K562 (cell line): ENCODE measurements around the gene IARS2. TPM values are rescaled to one million over a fixed set of nuclear protein-coding genes. Genes with fewer than 3 reads are reported as not detected.

ENCODE experiments used
- DIDO1 ChIP-seq: fragments of 450-650 bp; IDR thresholded peaks from 2 replicates; pipeline ENCODE4 v1.6.1; 2016; ENCODE audit warnings: low read depth, missing biosample characterization, missing genetic modification characterization
- HDAC6 ChIP-seq: IDR thresholded peaks from 2 replicates; pipeline ENCODE4 v1.6.1; 2012; ENCODE audit warnings: low read depth, mild to moderate bottlenecking, control low read depth, inconsistent platforms, low read length, moderate library complexity
- NFIC ChIP-seq: fragments of 450-650 bp; IDR thresholded peaks from 2 replicates; pipeline ENCODE4 v1.6.1; 2017; ENCODE audit warnings: mild to moderate bottlenecking, inconsistent platforms
- PHF20 ChIP-seq: fragments of 450-650 bp; IDR thresholded peaks from 2 replicates; pipeline ENCODE4 v1.6.1; 2018; ENCODE audit not compliant: partially characterized antibody
- PHTF2 ChIP-seq: fragments of 250-450 bp; sonication (Bioruptor Pico); IDR thresholded peaks from 2 replicates; pipeline ENCODE4 v1.5.0; 2021; ENCODE audit warnings: mild to moderate bottlenecking
- POLR2AphosphoS5 ChIP-seq: IDR thresholded peaks from 2 replicates; pipeline ENCODE4 v1.6.1; 2011; ENCODE audit warnings: mild to moderate bottlenecking, low read depth, low read length, moderate library complexity; ENCODE audit not compliant: control insufficient read depth, insufficient read depth
- RFX1 ChIP-seq: fragments of 450-650 bp; IDR thresholded peaks from 2 replicates; pipeline ENCODE4 v1.6.1; 2016; ENCODE audit warnings: mild to moderate bottlenecking, moderate library complexity
- TFAM ChIP-seq: fragments of 250-450 bp; sonication (Bioruptor Pico); conservative IDR thresholded peaks from 2 replicates; pipeline ENCODE4 v1.5.0; 2021; ENCODE audit warnings: mild to moderate bottlenecking, moderate library complexity
- ZNF263 ChIP-seq: sonication (generic); formaldehyde crosslinking; IDR thresholded peaks from 2 replicates; pipeline ENCODE4 v1.8.0; 2022; ENCODE audit warnings: mild to moderate bottlenecking, missing genetic modification reagents, borderline replicate concordance
- ZNF583 ChIP-seq: fragments of 250-450 bp; sonication (Bioruptor Pico); IDR thresholded peaks from 2 replicates; pipeline ENCODE4 v1.4.0; 2020
- ZNF766 ChIP-seq: fragments of 200-800 bp; sonication (Bioruptor generic); conservative IDR thresholded peaks from 2 replicates; pipeline ENCODE4 v1.6.1; 2016; ENCODE audit warnings: missing genetic modification characterization, missing compliant biosample characterization
- ZNF830 ChIP-seq: fragments of 250-450 bp; sonication (Bioruptor Pico); IDR thresholded peaks from 2 replicates; pipeline ENCODE4 v1.5.0; 2021; ENCODE audit warnings: mild to moderate bottlenecking
- polyA plus RNA-seq, 8 experiments: library from polyadenylated mRNA; depleted of rRNA in 4 of 8; stranded (reverse) in 5 of 8; unstranded in 3 of 8; fragments of >200 nt; fragmentation: Nextera tagmentation in 2 of 8; fragmentation: Illumina TruSeq in 1 of 8; extraction: Ambion mirVana in 2 of 8; extraction: Trizol in 1 of 8; gene quantifications; 2 replicates each; pipeline versions ENCODE4 v1.2.1 to v1.2.3, GENCODE V29; 2011 to 2014; ENCODE audit warnings: inconsistent platforms in 1 of 8, missing spikeins in 1 of 8
- total RNA-seq, 7 experiments: library from RNA; depleted of rRNA in 6 of 7; stranded (reverse); fragments of >200 nt in 6 of 7; fragmentation: Illumina TruSeq in 2 of 7; extraction: Trizol in 2 of 7; gene quantifications; 2 replicates each; pipeline versions ENCODE4 v1.2.1 to v1.2.3, GENCODE V29; 2011 to 2021; ENCODE audit warnings: low replicate concordance in 1 of 7
- TF ChIP-seq, protein P1 (sequence below), 2 experiments: fragments of 450-650 bp; IDR thresholded peaks; 2 replicates each; pipeline ENCODE4 v1.6.1; 2018; ENCODE audit warnings: mild to moderate bottlenecking in 2 of 2, low read depth in 1 of 2; ENCODE audit not compliant: partially characterized antibody in 2 of 2
- TF ChIP-seq, protein P2 (sequence below): fragments of 200-800 bp; sonication (Bioruptor generic); IDR thresholded peaks from 2 replicates; pipeline ENCODE4 v1.6.1; 2016; ENCODE audit warnings: missing genetic modification characterization, missing compliant biosample characterization
- TF ChIP-seq, protein P3 (sequence below): fragments of 450-650 bp; IDR thresholded peaks from 2 replicates; pipeline ENCODE4 v1.7.1; 2018; ENCODE audit warnings: mild to moderate bottlenecking, low read depth; ENCODE audit not compliant: partially characterized antibody

Gene IARS2
- total and polyA plus RNA-seq, 9 of the 15 experiments (the other 6 are each of a cell fraction or from before 2014, with no cell fraction given) = 39.6 to 127 (median 93.8) TPM

DNA sequence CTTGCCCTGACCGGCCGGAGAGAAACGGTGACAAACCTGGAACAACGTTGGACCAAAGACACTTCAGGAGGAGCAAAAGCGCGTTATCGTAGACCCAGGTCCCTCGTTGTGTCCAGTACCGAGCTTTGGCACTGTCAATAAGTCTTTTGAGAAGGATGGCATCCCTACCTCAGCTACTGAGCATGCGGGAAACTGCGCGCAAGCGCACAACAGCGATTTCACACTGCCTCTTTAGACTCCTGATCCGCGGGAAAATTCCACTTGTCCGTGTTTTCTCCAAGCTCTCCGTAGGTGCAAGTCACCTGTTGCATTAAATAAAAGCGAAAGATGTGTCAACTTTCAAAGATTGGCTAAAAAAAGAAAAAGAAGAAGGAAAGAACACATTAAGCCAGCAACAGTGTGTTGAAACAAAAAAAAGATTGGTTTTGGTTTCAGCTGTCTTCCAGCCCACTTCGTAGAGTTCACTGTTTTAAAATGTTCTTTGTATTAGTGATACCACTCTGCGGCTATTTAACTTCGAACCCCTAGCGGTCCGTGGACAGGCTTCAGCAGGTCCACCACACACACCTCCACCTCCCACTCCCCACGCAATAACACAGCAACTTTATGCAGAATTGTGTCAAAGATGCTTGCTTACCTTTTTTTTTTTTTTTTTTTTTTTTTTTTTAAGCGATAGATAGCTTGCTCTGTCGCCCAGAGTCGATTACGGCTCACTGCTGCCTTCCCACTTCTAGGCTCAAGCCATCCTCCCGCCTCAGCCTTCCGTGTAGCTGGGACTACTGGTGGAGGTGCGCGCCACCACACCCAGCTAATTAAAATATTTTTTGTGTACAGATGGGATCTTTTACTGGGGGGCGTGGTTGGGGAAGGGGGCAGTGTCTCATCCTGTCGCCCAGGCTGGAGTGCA, 4.0 kb upstream of the IARS2 start, which contains the start of gene BPNT1 (continued):
- TF ChIP-seq, protein P1, sequence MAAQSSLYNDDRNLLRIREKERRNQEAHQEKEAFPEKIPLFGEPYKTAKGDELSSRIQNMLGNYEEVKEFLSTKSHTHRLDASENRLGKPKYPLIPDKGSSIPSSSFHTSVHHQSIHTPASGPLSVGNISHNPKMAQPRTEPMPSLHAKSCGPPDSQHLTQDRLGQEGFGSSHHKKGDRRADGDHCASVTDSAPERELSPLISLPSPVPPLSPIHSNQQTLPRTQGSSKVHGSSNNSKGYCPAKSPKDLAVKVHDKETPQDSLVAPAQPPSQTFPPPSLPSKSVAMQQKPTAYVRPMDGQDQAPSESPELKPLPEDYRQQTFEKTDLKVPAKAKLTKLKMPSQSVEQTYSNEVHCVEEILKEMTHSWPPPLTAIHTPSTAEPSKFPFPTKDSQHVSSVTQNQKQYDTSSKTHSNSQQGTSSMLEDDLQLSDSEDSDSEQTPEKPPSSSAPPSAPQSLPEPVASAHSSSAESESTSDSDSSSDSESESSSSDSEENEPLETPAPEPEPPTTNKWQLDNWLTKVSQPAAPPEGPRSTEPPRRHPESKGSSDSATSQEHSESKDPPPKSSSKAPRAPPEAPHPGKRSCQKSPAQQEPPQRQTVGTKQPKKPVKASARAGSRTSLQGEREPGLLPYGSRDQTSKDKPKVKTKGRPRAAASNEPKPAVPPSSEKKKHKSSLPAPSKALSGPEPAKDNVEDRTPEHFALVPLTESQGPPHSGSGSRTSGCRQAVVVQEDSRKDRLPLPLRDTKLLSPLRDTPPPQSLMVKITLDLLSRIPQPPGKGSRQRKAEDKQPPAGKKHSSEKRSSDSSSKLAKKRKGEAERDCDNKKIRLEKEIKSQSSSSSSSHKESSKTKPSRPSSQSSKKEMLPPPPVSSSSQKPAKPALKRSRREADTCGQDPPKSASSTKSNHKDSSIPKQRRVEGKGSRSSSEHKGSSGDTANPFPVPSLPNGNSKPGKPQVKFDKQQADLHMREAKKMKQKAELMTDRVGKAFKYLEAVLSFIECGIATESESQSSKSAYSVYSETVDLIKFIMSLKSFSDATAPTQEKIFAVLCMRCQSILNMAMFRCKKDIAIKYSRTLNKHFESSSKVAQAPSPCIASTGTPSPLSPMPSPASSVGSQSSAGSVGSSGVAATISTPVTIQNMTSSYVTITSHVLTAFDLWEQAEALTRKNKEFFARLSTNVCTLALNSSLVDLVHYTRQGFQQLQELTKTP (IDR thresholded peaks at IDR 0.05; ENCODE audit: low read depth in 1 of 2, partially characterized antibody in 2 of 2) = peak in 1 of 2 experiments; percentile 58
- TF ChIP-seq, protein P2, sequence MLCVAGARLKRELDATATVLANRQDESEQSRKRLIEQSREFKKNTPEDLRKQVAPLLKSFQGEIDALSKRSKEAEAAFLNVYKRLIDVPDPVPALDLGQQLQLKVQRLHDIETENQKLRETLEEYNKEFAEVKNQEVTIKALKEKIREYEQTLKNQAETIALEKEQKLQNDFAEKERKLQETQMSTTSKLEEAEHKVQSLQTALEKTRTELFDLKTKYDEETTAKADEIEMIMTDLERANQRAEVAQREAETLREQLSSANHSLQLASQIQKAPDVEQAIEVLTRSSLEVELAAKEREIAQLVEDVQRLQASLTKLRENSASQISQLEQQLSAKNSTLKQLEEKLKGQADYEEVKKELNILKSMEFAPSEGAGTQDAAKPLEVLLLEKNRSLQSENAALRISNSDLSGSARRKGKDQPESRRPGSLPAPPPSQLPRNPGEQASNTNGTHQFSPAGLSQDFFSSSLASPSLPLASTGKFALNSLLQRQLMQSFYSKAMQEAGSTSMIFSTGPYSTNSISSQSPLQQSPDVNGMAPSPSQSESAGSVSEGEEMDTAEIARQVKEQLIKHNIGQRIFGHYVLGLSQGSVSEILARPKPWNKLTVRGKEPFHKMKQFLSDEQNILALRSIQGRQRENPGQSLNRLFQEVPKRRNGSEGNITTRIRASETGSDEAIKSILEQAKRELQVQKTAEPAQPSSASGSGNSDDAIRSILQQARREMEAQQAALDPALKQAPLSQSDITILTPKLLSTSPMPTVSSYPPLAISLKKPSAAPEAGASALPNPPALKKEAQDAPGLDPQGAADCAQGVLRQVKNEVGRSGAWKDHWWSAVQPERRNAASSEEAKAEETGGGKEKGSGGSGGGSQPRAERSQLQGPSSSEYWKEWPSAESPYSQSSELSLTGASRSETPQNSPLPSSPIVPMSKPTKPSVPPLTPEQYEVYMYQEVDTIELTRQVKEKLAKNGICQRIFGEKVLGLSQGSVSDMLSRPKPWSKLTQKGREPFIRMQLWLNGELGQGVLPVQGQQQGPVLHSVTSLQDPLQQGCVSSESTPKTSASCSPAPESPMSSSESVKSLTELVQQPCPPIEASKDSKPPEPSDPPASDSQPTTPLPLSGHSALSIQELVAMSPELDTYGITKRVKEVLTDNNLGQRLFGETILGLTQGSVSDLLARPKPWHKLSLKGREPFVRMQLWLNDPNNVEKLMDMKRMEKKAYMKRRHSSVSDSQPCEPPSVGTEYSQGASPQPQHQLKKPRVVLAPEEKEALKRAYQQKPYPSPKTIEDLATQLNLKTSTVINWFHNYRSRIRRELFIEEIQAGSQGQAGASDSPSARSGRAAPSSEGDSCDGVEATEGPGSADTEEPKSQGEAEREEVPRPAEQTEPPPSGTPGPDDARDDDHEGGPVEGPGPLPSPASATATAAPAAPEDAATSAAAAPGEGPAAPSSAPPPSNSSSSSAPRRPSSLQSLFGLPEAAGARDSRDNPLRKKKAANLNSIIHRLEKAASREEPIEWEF (CRISPR knock-in tag) = no peak
- TF ChIP-seq HDAC6 = no peak
- no peak for TF ChIP-seq ZNF583 (CRISPR knock-in tag)
- TF ChIP-seq, protein P3, sequence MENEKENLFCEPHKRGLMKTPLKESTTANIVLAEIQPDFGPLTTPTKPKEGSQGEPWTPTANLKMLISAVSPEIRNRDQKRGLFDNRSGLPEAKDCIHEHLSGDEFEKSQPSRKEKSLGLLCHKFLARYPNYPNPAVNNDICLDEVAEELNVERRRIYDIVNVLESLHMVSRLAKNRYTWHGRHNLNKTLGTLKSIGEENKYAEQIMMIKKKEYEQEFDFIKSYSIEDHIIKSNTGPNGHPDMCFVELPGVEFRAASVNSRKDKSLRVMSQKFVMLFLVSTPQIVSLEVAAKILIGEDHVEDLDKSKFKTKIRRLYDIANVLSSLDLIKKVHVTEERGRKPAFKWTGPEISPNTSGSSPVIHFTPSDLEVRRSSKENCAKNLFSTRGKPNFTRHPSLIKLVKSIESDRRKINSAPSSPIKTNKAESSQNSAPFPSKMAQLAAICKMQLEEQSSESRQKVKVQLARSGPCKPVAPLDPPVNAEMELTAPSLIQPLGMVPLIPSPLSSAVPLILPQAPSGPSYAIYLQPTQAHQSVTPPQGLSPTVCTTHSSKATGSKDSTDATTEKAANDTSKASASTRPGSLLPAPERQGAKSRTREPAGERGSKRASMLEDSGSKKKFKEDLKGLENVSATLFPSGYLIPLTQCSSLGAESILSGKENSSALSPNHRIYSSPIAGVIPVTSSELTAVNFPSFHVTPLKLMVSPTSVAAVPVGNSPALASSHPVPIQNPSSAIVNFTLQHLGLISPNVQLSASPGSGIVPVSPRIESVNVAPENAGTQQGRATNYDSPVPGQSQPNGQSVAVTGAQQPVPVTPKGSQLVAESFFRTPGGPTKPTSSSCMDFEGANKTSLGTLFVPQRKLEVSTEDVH = no peak
- TF ChIP-seq TFAM (CRISPR knock-in tag) = no peak
- TF ChIP-seq DIDO1 (tag) = peak; percentile 76
- no peak for TF ChIP-seq PHF20
- TF ChIP-seq PHTF2 (CRISPR knock-in tag) = no peak
- TF ChIP-seq ZNF766 = 0 out of 2 replicates have a peak, but pooled peaks have one; percentile 24
- TF ChIP-seq POLR2AphosphoS5 = peak; percentile 54; the same call in 1 of the 2 replicates
- no peak for TF ChIP-seq ZNF830
- no peak for TF ChIP-seq NFIC
- no peak for TF ChIP-seq RFX1
- no peak for TF ChIP-seq ZNF263 (CRISPR knock-in tag)
